CD4-positive, alpha-beta T cell treated with Interleukin-2 at 100 ng/mL for 4 hours (primary cell): ENCODE measurements around the gene RNF169.
A peak's percentile ranks its signal among the peaks of the same experiment; 100 is the strongest.

Source experiments
- DNase-seq: peaks from one replicate; pipeline ENCODE4 v3.0.0-alpha.2; 2020; ENCODE audit warnings: low spot score

RNF169 gene

GRCh38 chr11:74871037-74871436 lies 122.4 kb downstream of the RNF169 start:
- no peak for DNase-seq

GRCh38 chr11:74877132-74877531 lies 128.5 kb downstream of the RNF169 start:
- peak; percentile 16 for DNase-seq
